Kidney capillary endothelial cell (primary cell): Measurements from ENCODE around the gene PLEKHN1.

ENCODE experiments used
- DNase-seq: peaks from one replicate; pipeline ENCODE4 v3.0.0-alpha.2; 2018; ENCODE audit warnings: low spot score

PLEKHN1 gene, protein sequence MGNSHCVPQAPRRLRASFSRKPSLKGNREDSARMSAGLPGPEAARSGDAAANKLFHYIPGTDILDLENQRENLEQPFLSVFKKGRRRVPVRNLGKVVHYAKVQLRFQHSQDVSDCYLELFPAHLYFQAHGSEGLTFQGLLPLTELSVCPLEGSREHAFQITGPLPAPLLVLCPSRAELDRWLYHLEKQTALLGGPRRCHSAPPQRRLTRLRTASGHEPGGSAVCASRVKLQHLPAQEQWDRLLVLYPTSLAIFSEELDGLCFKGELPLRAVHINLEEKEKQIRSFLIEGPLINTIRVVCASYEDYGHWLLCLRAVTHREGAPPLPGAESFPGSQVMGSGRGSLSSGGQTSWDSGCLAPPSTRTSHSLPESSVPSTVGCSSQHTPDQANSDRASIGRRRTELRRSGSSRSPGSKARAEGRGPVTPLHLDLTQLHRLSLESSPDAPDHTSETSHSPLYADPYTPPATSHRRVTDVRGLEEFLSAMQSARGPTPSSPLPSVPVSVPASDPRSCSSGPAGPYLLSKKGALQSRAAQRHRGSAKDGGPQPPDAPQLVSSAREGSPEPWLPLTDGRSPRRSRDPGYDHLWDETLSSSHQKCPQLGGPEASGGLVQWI

DNA sequence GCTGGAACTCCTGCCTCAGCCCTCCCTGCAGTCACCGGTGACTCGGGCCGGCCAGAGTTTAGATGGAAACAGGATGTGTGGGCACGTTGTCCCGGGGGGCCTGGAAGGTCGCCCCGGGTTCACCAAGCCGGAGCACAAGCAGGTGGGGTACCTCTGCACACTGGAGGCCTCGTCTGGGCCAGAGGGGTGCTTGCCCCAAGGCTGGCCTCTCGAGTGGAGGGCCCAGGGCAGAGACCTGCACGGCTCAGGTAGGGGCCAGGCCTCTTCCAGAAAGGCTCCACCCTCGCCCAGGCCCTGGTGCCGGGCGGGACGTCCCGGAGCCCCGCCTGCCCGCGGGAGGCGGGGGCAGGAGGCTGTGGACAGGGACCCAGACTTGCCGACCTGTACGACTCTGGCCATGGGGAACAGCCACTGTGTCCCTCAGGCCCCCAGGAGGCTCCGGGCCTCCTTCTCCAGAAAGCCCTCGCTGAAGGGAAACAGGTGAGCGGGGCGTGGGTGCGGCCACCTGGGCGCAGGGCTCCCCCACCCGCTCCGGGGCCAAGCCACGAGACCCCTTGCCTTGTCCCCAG lies at the start of gene PLEKHN1:
Gene PLEKHN1, plus strand, starts transcription at position 348 of the 569 bp plus-strand sequence. Its CDS starts 50 bp downstream, at position 398.
- peak; percentile 42 for DNase-seq

DNA sequence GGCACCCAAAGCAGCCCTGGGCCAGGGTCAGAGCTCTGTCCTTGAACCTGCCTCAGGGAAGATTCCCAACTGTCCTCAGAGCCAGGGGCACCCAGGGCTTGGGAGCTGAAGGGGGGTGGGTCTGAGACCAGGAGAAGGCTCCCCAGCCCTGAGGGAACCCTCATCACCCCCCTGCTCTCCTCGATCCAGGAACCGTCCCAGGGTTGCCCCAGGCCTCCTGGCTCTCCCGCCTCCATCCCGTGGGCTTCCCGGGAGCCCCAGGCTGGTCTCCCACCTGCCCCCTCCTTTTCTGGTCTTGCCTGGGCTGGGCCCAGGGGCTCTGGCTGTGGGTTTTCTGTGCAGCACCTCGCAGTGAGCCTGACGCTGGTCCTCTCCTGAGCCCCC lies 49.2 kb upstream of the PLEKHN1 start:
- DNase-seq = no peak

DNA sequence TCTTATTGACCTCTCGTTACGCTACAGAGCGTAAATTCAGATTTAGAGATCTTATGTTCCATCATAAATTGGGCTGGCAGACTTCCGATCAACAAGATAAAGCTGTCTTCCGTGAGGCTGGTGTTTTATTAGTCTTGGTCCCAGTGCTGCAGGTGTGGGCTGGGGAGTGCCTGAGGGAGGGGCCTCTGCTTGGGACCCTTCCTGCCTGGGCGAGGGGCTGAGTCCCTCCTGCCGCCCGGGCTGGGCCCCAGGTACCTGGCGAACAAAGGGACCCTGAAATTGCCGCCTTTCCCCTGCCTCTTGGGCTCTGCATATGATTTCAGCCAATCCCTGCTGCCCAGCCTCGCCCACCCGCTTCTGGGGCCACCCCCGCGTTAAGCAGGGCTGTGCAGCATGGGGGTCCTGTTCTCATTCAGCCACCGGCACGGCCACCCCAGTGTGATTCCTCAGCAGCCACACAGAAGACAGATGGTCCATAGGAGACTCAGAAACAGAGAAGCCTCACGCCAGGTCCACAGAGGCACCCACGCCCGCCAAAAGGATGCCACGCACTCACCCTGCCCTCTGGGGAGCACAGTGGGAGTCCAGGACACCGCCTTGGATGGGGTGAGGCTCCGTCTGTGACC lies 48.7 kb upstream of the PLEKHN1 start:
- DNase-seq = no peak

DNA sequence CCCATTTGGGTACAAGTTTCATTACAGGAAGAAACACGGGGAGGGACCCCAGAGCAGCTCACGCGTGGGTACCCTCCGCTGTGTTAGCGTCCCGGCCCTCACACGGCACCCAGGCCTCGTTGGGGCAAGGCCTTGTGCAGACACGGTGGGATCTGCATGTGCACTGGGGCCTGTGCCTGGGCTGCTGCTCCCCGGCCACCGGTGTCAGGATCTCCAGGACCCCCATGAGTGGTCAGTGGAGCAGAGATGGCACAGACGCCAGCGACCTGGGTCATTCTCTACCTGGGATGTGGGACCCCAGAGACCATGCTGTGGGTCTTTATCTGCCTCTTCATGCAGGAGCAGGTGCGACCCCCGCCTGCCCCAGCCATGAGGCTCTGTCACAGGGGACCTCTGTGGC lies 47.9 kb upstream of the PLEKHN1 start:
- DNase-seq = no peak

DNA sequence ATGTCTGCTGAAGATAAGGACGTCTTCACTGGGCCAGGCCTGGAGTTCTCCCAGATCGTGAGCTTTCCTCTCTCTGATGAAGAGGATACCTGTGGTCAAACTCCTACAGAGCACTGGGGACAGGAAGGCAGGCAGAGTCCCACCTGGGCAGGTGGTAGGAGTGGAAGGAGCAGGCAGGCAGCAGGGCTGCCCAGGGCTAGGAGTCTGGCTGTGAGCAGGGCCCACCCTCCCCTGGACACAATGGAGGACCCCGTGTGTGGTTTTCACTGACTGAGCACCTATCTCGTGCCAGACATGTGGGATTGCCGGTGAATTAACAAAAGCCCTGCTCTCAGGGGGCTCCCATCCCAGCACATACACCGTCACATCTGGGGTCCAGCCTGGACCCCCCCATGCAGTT lies 47.4 kb upstream of the PLEKHN1 start:
- no peak for DNase-seq

DNA sequence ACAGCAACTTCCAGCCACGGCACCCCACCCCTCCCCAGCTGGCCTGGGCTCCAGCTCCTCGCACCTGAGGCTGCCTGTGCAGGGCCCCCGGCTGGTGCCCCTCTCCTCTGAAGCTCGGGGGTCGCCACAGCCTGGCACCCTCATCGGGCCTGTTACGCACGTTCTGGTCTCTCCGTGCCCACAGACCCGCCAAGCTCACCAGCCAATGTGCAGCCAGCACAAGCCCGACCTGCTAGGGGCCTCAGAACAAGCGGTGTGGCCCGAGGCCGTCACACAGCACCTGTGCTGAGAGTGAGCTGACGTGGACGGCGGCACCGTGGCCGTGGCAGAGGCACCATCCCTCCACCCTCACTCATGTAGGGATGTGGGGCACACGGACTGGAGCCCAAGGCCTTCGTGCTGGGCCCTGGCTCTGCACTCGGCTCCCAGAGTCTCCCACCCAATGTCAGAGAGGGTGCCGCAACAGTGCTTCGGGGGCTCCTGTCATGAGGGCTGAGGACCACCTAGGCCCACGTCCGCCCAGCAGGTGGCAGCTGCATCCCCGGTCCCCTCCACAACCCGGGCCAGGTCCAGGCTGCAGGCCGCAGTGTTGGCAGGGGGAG lies 46.9 kb upstream of the PLEKHN1 start:
- DNase-seq = no peak

DNA sequence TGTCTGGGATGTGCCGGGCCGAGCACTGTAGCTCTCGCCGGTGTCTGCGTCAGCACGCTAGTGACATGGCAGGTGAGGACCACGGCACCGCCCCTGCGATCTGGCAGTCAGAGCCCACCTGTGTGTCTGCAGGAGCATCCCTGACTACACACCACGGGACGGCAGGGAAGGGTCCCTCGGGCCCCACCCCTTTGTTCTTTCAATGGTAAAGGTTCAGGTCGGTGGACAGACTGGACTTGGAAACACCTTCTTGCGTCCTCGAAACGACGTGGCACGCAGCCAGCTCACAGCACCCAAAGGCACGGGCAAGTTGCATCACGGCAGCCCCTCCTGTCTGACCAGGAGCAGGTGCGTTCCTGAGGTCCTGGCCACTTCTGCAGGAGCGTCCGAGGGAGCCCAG lies 46.3 kb upstream of the PLEKHN1 start:
- DNase-seq = no peak

DNA sequence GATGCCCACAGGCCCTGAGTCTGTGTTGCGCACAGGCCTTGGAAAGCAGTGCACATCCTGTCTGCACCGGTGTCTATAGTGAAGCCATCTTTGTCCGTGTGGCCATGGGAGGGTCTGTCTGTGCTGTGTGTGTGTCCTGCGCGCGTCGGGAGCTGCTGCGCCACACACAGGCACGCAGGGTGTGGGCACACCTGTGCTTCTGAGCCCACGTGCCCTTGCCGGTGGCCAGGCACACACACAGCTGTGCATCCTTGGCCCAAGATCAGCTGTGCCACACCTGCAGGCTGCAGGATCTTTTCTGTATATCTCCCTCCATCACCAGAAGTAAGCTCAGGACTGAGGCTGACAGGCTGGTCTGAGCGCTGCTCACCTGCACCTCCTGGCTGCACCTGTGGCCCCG lies 45.8 kb upstream of the PLEKHN1 start:
- no peak for DNase-seq

DNA sequence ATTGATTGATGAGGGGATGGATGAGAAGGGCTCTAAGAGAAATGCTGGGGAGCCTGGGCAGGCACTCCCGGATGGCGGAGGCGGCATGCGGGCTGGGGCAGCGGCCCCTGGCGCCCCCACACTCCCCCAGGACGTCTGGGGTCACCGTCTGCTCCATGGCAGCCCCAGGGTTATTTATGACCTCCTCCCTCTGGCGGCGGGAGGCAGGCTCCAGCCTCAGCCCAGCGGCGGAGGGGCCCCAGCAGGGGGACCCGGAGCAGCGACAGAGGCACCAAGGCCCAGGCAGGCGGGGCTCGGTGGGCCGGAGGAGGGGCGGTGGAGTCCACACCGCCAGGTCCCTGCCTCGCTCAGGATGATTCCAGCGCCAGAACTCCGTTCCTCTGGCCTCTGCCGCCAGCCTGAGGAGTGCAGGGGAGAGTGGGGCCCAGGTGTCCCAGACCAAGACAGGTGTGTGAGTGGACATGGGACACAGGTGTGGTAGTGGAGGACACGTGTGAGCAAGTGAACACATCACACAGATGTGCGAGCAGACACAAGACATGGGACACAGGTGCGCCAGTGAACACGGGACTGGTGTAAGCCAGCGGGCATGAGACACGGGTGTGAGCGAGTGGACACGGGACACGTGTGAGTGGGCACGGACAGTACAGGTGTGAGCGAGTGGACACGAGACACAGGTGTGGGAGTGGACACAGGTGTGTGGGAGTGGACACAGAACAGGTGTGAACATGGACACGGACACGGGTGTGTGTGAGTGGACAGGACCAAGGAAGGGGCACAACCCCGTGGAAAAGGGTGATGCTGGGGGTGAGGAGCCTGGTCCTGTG lies 45.1 kb upstream of the PLEKHN1 start:
- no peak for DNase-seq

DNA sequence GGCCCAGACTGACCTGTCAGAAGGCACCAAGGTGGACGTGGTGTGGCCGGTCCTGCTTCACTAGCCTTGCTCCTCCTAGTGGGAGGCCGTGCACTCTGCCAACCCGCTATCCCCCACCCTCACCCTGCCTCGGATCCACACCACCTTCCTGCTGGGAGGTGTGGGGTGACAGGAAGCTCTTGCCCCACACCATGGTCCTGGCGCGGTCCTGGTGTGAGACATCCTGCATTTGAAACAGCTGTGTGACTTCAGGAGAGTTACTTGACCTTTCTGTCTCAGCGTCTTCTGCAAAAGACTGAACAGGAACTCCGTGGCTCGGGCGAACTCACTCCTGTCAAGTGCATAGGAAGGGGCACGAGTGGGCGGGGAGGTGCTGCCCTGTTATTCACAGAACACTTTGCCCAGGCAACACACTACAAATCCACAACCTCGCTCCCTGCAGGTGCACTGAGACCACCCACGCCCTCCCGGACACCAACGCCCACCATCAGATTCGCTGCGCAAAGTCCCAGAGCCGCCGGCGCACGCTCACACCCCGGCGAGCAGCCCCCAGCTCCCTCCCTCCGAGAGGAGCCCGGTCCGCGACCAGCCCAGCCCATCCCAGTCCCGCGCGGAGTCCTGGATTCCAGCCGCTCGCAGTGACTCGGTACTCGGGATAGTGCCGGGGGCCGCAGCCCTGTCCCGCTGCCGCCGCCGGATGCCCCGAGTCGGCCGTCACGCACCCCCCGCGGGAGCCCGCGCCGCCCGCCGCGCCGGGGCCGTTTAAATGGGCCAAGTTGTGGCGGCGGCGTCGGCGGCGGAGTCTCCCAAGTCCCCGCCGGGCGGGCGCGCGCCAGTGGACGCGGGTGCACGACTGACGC lies 42.9 kb upstream of the PLEKHN1 start, which contains the start of gene SAMD11:
Gene SAMD11, plus strand, starts transcription at position 793 of the 860 bp plus-strand sequence. CDS start 509 bp downstream, outside the sequence.
- DNase-seq = no peak

DNA sequence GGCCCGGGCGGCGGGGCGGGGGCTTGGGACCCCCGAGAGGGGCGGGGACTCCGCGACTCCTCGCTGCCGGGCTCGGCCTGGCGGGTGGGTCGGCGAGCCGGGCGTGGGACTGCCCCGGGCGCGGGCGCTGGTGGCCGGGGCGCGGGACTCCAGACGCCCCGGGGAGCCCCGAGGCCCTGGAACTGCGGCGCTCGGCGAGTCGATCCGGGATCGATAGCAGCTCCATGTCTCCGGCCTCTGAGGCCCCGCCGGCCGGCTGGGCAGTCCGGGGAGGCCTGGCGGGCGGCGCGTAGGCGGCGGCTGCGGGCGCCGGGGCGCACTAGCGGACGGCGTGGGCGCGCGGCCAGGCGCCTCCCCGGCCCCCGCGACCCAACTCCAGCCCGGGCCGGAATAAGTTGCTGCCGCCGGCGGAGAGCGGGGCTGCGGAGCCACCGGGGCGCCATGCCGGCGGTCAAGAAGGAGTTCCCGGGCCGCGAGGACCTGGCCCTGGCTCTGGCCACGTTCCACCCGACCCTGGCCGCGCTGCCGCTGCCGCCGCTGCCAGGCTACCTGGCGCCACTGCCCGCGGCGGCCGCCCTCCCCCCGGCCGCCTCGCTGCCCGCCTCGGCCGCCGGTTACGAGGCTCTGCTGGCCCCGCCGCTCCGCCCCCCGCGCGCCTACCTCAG lies 42.2 kb upstream of the PLEKHN1 start:
- DNase-seq = no peak

DNA sequence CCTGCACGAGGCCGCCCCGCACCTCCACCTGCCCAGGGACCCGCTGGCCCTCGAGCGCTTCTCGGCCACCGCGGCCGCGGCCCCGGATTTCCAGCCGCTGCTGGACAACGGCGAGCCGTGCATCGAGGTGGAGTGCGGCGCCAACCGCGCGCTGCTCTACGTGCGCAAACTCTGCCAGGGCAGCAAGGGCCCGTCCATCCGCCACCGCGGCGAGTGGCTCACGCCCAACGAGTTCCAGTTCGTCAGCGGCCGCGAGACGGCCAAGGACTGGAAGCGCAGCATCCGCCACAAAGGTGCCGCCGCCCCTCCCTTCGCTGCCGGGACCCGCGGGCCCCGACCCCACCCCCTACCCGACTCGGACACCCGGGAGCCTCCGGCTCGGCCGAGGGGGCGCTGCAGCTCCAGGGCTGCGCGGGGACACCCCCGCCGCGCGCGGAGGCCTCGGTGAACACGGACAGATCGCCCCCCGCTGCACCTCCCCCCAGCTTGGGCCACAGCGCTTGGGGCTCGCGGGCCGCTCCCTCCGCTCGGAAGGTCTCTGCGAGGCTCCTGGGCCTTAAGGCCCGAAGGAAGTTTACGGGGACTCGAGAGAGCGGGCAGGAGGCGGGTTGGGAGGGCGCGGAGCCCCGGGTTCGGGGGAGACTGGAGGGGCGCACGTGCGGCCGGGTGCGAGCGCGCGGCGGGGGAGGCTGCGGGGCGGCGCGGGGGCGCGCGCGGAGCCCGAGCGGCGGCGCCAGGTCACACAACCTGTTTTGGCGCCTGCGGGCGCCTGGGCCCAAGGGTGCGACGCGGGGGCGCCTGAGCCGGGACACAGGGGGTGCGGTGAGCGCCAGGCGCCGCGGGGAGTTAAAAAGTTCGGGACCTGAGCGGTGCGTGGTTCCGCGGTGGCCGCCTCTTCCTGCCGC lies 41.4 kb upstream of the PLEKHN1 start:
- DNase-seq = no peak

DNA sequence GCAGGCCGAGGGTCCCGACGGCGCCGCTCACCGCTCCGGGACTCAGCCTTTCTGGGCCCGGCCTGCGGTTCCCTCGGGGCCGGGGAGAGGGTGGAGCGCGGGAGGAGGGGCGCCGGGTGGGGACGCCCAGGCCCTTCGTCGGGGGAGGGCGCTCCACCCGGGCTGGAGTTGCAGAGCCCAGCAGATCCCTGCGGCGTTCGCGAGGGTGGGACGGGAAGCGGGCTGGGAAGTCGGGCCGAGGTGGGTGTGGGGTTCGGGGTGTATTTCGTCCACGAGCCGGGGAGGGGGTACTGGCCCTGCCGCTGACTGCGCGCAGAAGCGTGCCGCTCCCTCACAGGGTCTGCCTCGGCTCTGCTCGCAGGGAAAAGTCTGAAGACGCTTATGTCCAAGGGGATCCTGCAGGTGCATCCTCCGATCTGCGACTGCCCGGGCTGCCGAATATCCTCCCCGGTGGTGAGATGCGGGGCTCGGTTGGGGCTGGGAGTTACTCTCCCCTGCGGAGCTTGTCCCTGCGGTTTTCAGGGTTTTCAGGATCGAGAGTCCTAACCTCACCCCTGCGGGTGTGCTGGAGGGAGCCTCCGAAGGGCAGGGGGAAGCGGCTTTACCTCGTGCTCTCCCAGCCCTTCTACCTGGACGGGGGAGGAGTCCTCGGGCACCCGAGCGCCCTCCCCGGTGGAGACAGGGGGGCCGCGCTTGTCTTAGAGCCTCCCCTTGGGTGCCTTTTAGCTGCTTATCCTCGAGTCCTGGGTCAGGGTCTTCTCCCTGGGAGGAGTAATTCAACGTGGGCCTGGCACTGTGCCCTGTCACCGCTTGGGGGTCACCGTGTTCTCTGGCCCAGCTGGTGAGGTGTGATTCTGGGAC lies 40.5 kb upstream of the PLEKHN1 start:
- DNase-seq = no peak

DNA sequence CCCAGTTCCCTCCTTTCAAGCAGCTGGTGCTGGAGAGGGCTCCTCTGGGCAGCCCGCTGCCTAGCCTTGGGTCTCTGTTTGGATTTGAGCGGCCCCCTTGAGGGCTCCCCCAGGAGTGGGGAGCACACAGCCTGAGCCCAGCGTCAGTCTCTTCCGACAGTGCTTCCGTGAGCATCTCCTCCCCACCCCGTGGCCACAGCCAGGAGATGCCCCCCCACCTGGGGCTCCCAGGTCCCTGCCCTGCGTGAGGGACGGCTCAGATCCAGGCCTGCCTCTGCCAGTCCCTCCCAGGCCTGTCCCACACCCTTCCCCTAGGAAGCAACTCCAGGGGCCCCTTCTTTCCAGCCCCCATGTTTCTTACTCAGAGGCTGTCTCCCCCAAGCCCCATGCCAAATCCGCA lies 39.0 kb upstream of the PLEKHN1 start:
- DNase-seq = no peak

DNA sequence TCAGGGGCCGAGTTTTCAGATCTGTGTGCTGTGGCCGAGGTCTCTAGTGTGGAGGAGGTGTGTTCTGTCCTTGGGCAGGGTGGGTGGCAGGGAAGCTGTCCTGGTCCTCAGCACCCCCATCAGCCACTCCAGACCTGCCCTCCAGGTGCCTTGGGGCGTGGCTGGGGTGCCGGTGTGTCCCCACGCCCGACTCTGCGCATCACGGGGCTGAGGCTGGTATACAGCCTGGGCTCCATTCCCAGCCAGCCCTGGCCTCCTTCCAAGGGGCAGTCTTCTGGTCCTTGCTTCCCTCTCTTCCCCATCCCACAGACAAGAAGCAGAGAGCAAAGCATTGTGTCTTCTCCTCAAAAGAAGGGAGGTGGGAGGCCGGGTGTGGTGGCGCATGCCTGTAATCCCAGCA lies 38.5 kb upstream of the PLEKHN1 start:
- DNase-seq = no peak

DNA sequence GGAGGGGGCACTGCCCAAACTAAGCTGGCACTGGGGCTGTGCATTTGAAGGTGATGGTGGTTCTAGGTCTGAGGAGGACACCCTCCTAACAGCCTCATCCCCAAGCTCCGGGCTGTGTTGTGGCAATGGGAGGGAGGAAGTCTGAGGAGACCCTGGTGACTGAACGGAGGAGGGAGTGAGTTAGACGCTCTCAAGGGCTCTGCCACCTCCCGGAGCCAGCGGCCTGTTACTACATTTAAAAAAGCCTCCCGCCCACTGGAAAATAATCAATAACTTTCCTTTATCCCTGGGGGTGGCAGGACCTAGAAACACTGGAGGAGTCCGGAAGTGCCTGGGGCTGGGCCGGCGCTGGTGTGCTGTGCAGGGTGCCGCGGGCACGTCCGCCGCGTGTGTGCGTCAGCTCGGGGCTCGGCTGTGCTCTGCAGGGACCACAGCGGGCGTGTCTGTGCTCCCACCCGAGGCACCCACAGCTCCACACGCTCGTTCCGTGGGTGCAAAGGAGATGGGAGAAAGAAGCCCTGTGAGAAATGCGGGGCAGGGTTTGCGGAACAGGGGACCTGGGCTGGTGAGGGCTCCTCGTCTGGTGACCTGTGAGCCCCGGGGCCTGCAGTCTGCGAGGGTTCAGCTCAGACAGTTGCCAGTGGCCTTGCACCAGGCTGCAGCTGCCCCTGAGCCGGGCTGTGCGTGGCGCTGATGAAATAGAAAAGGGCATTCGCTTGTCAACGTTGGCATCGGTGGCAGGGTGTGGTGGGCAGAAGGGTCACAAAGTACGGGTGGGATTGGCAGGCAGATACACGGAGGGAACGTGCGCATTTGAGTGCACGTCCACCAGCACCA lies 37.2 kb upstream of the PLEKHN1 start:
- DNase-seq = no peak
